Neural cell (in vitro differentiated cells): Measurements from ENCODE around the gene APP.

Experiments
- CTCF ChIP-seq: fragments of 450-650 bp; IDR thresholded peaks from 2 replicates; pipeline ENCODE4 v1.5.1; 2014; ENCODE audit warnings: antibody characterized with exemption, mild to moderate bottlenecking, moderate library complexity; ENCODE audit not compliant: poor library complexity, severe bottlenecking
- EP300 ChIP-seq: fragments of 450-650 bp; conservative IDR thresholded peaks from 2 replicates; pipeline ENCODE4 v1.6.1; 2014; ENCODE audit warnings: antibody characterized with exemption, mild to moderate bottlenecking, moderate library complexity; ENCODE audit not compliant: poor library complexity, severe bottlenecking
- REST ChIP-seq: IDR thresholded peaks from 2 replicates; pipeline ENCODE4 v1.6.1; 2012; ENCODE audit warnings: borderline replicate concordance
- TAF1 ChIP-seq: IDR thresholded peaks from 2 replicates; pipeline ENCODE4 v1.6.1; 2012; ENCODE audit warnings: low read depth

GRCh38 chr21:26020081-26020480 is 150.5 kb downstream of the APP start:
- no peak for TF ChIP-seq EP300
- no peak for TF ChIP-seq TAF1
- TF ChIP-seq CTCF, result no peak
- no peak for TF ChIP-seq REST
